SK-N-SH (cell line): ENCODE data around the gene TERC. TPM values are rescaled to one million over a fixed set of nuclear protein-coding genes. Genes with fewer than 3 reads are reported as not detected.

Experiments
- CTCF ChIA-PET: fragments of 300-600, 350-600 bp; formaldehyde crosslinking; extraction: SDS; loops from one replicate; lab custom pipeline; 2021; lab: Yijun Ruan, JAX
- POLR2A ChIA-PET: fragments of 350-600 bp; sonication (Branson Sonifier 250); formaldehyde crosslinking; extraction: SDS; loops from one replicate; lab custom pipeline; 2020; ENCODE audit warnings: antibody characterized with exemption, inconsistent platforms; lab: Yijun Ruan, JAX
- DNase-seq: peaks from one replicate; pipeline ENCODE4 v3.0.0; 2012
- H2AFZ ChIP-seq: fragments of 200-600 bp; sonication (generic); 2 replicates; pipeline ENCODE4 v1.8.1; 2016; ENCODE audit warnings: antibody characterized with exemption, mild to moderate bottlenecking, low read depth
- H3F3A ChIP-seq: fragments of 200-600 bp; sonication (generic); replicated peaks from 2 replicates; pipeline ENCODE3; 2016; ENCODE audit warnings: antibody characterized with exemption, mild to moderate bottlenecking; ENCODE audit not compliant: insufficient read depth
- H3K27ac ChIP-seq, 2 experiments: fragments of 200-500 bp in 1 of 2; fragments of 200-600 bp in 1 of 2; sonication (Bioruptor generic) in 1 of 2; sonication (generic), shearing (Covaris generic) in 1 of 2; 2 replicates each; pipeline versions ENCODE4 v1.5.1 to v1.6.1; 2014 to 2016; ENCODE audit warnings: low read depth in 2 of 2, inconsistent platforms in 1 of 2, low read length in 1 of 2, mild to moderate bottlenecking in 1 of 2, mixed read lengths in 1 of 2
- H3K27me3 ChIP-seq: fragments of 200-600 bp; sonication (generic), shearing (Covaris generic); 2 replicates; pipeline ENCODE4 v1.6.1; 2016; ENCODE audit warnings: mixed run types; ENCODE audit not compliant: insufficient read depth
- H3K36me3 ChIP-seq, 2 experiments: fragments of 200-500 bp in 1 of 2; fragments of 200-600 bp in 1 of 2; sonication (Bioruptor generic) in 1 of 2; sonication (generic) in 1 of 2; replicated peaks in 1 of 2; 2 replicates each; pipeline versions ENCODE3 to v1.5.1; 2014 to 2016; ENCODE audit warnings: low read length in 1 of 2, mild to moderate bottlenecking in 1 of 2; ENCODE audit not compliant: insufficient read depth in 2 of 2, control insufficient read depth in 1 of 2
- H3K4me1 ChIP-seq, 2 experiments: fragments of 200-500 bp in 1 of 2; fragments of 200-600 bp in 1 of 2; sonication (Bioruptor generic) in 1 of 2; sonication (generic), shearing (Covaris generic) in 1 of 2; 2 replicates each; pipeline versions ENCODE4 v1.5.1 to v1.6.1; 2014 to 2016; ENCODE audit warnings: low read depth in 1 of 2, low read length in 1 of 2, mixed run types in 1 of 2; ENCODE audit not compliant: insufficient read depth in 2 of 2, control insufficient read depth in 1 of 2
- H3K4me2 ChIP-seq: fragments of 200-600 bp; sonication (generic), shearing (Covaris generic); 2 replicates; pipeline ENCODE4 v1.6.1; 2017; ENCODE audit warnings: mixed run types
- H3K4me3 ChIP-seq, 2 experiments: fragments of 200-500 bp in 1 of 2; fragments of 200-600 bp in 1 of 2; sonication (Bioruptor generic) in 1 of 2; sonication (generic), shearing (Covaris generic) in 1 of 2; 2 replicates each; pipeline versions ENCODE4 v1.5.1 to v1.8.1; 2014 to 2016; ENCODE audit warnings: low read depth in 2 of 2, inconsistent platforms in 1 of 2, low read length in 1 of 2, mild to moderate bottlenecking in 1 of 2, mixed read lengths in 1 of 2, moderate library complexity in 1 of 2
- H3K79me2 ChIP-seq: fragments of 200-600 bp; sonication (generic); 2 replicates; pipeline ENCODE4 v1.8.1; 2017; ENCODE audit warnings: mild to moderate bottlenecking; ENCODE audit not compliant: insufficient read depth
- H3K9ac ChIP-seq: fragments of 200-600 bp; sonication (generic); 2 replicates; pipeline ENCODE4 v1.6.1; 2017; ENCODE audit warnings: mixed run types
- H3K9me2 ChIP-seq: fragments of 200-600 bp; sonication (generic); 2 replicates; pipeline ENCODE4 v1.6.1; 2017; ENCODE audit warnings: mixed run types
- H3K9me3 ChIP-seq: fragments of 200-600 bp; sonication (generic); 2 replicates; pipeline ENCODE4 v1.6.1; 2017; ENCODE audit warnings: mixed run types, mild to moderate bottlenecking, moderate library complexity
- H4K20me1 ChIP-seq: fragments of 200-600 bp; sonication (generic); 2 replicates; pipeline ENCODE4 v1.6.1; 2017; ENCODE audit warnings: mild to moderate bottlenecking, mixed run types; ENCODE audit not compliant: insufficient read depth
- CHD2 ChIP-seq: fragments of 150-350 bp; IDR thresholded peaks from 2 replicates; pipeline ENCODE4 v1.6.1; 2018; ENCODE audit warnings: low read length; ENCODE audit not compliant: partially characterized antibody
- EZH2phosphoT487 ChIP-seq: fragments of 200-600 bp; sonication (generic); IDR thresholded peaks from 2 replicates; pipeline ENCODE4 v1.6.1; 2017; ENCODE audit warnings: low read depth, mixed run types, mild to moderate bottlenecking, antibody characterized with exemption, moderate library complexity, borderline replicate concordance
- FOSL2 ChIP-seq: IDR thresholded peaks from 2 replicates; pipeline ENCODE4 v1.4.0; 2012; ENCODE audit warnings: low read depth, mild to moderate bottlenecking, moderate library complexity, borderline replicate concordance
- FOXJ3 ChIP-seq: sonication (generic); formaldehyde crosslinking; IDR thresholded peaks from 2 replicates; pipeline ENCODE4 v1.5.1; 2020; ENCODE audit warnings: mild to moderate bottlenecking, missing genetic modification reagents
- JUND ChIP-seq: IDR thresholded peaks from 2 replicates; pipeline ENCODE4 v1.4.0; 2012
- MXI1 ChIP-seq: IDR thresholded peaks from 2 replicates; pipeline ENCODE4 v1.6.1; 2012; ENCODE audit warnings: mild to moderate bottlenecking, low read depth, low read length, improper control_type of control experiment
- RAD21 ChIP-seq: IDR thresholded peaks from 2 replicates; pipeline ENCODE4 v1.6.1; 2012; ENCODE audit warnings: mild to moderate bottlenecking, low read length
- RFX5 ChIP-seq: IDR thresholded peaks from 2 replicates; pipeline ENCODE4 v1.6.1; 2012; ENCODE audit warnings: mild to moderate bottlenecking, improper control_type of control experiment, low read length
- TAF1 ChIP-seq: IDR thresholded peaks from 2 replicates; pipeline ENCODE4 v1.6.1; 2012; ENCODE audit warnings: low read depth, mild to moderate bottlenecking, low read length, moderate library complexity, borderline replicate concordance
- WGBS: methylation state at CpG from one replicate; pipeline ENCODE4 v1.1.6; 2017; ENCODE audit warnings: low lambda C conversion rate; 5-methylcytosine and 5-hydroxymethylcytosine counted together
- polyA plus RNA-seq, 3 experiments: library from polyadenylated mRNA; depleted of rRNA; stranded (reverse); fragments of >200 nt; gene quantifications; 2 replicates each; pipeline ENCODE4 v1.2.3, GENCODE V29; 2012
- TF ChIP-seq, protein P1 (sequence below): IDR thresholded peaks from 2 replicates; pipeline ENCODE4 v1.4.0; 2012; ENCODE audit warnings: low read depth
- TF ChIP-seq, protein P2 (sequence below): fragments of 200-600 bp; sonication (generic); IDR thresholded peaks from 2 replicates; pipeline ENCODE4 v1.6.1; 2017; ENCODE audit warnings: antibody characterized with exemption, mild to moderate bottlenecking, moderate library complexity
- TF ChIP-seq, protein P3 (sequence below): IDR thresholded peaks from 2 replicates; pipeline ENCODE4 v1.6.1; 2012; ENCODE audit warnings: mild to moderate bottlenecking, low read depth, low read length, moderate library complexity
- TF ChIP-seq, protein P4 (sequence below): IDR thresholded peaks from 2 replicates; pipeline ENCODE4 v1.4.0; 2012; ENCODE audit warnings: low read depth, borderline replicate concordance
- TF ChIP-seq, protein P5 (sequence below): fragments of 150-350 bp; IDR thresholded peaks from 2 replicates; pipeline ENCODE4 v1.6.1; 2017; ENCODE audit warnings: antibody characterized with exemption, low read length, low read depth, borderline replicate concordance

TERC gene
- polyA plus RNA-seq, 1 of the 3 experiments (the other 2 are of a cell fraction): 0.64 TPM

DNA sequence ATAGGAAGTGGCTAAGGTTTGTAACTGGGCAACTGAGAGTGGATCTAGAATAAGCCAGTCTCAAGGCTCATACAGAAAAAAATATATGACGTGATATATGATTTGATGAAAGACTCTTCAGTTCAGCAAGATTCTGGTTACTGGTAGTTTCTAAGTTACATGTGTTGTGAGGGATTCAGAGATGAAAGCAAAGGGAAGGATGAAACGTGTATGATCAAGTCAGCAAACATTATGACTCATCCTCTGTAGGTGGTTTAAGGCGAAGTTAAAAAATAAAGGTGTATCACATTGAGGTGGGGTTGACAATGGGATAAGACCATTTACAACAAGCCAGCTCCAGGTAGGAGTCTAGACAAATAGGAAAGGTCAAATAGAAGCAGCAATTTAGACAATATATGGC, 16.2 kb downstream of the TERC start:
- Histone ChIP-seq H3K4me2 (no peak overlapping the region), H3K79me2 (no peaks in the 10 kb centered on the region), H3K9me3 (no peaks in the 10 kb centered on the region), H3K27ac (no peak overlapping the region), H3K4me3 (no peak overlapping the region), H3K9ac (no peak overlapping the region), H3K27me3 (peaks cover 15% of the 10 kb centered on the region; the same call in 1 of the 2 replicates), H3K4me1 (no peaks in the 10 kb centered on the region), H3K36me3 (no peaks in the 10 kb centered on the region), H3F3A (no peaks in the 10 kb centered on the region), H2AFZ (no peak overlapping the region), H4K20me1 (no peaks in the 10 kb centered on the region), H3K9me2 (no peaks in the 10 kb centered on the region)
- POLR2A ChIA-PET: no interaction called here
- CTCF ChIA-PET: interaction anchor here (1.6 kb wide), 1 partner anchor 15 kb away, joined by 7 read pairs; no protein-coding TSS in a partner anchor
- no peak for DNase-seq
- 46% methylated on average over 3 of the region's 3 CpGs for WGBS
- TF ChIP-seq EZH2phosphoT487 (no peak), MXI1 (no peak), FOSL2 (no peak), RAD21 (no peak), TAF1 (no peak), RFX5 (no peak)
- TF ChIP-seq, protein P1, sequence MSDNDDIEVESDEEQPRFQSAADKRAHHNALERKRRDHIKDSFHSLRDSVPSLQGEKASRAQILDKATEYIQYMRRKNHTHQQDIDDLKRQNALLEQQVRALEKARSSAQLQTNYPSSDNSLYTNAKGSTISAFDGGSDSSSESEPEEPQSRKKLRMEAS: no peak
- TF ChIP-seq, protein P2, sequence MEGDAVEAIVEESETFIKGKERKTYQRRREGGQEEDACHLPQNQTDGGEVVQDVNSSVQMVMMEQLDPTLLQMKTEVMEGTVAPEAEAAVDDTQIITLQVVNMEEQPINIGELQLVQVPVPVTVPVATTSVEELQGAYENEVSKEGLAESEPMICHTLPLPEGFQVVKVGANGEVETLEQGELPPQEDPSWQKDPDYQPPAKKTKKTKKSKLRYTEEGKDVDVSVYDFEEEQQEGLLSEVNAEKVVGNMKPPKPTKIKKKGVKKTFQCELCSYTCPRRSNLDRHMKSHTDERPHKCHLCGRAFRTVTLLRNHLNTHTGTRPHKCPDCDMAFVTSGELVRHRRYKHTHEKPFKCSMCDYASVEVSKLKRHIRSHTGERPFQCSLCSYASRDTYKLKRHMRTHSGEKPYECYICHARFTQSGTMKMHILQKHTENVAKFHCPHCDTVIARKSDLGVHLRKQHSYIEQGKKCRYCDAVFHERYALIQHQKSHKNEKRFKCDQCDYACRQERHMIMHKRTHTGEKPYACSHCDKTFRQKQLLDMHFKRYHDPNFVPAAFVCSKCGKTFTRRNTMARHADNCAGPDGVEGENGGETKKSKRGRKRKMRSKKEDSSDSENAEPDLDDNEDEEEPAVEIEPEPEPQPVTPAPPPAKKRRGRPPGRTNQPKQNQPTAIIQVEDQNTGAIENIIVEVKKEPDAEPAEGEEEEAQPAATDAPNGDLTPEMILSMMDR: no peak
- TF ChIP-seq, protein P3, sequence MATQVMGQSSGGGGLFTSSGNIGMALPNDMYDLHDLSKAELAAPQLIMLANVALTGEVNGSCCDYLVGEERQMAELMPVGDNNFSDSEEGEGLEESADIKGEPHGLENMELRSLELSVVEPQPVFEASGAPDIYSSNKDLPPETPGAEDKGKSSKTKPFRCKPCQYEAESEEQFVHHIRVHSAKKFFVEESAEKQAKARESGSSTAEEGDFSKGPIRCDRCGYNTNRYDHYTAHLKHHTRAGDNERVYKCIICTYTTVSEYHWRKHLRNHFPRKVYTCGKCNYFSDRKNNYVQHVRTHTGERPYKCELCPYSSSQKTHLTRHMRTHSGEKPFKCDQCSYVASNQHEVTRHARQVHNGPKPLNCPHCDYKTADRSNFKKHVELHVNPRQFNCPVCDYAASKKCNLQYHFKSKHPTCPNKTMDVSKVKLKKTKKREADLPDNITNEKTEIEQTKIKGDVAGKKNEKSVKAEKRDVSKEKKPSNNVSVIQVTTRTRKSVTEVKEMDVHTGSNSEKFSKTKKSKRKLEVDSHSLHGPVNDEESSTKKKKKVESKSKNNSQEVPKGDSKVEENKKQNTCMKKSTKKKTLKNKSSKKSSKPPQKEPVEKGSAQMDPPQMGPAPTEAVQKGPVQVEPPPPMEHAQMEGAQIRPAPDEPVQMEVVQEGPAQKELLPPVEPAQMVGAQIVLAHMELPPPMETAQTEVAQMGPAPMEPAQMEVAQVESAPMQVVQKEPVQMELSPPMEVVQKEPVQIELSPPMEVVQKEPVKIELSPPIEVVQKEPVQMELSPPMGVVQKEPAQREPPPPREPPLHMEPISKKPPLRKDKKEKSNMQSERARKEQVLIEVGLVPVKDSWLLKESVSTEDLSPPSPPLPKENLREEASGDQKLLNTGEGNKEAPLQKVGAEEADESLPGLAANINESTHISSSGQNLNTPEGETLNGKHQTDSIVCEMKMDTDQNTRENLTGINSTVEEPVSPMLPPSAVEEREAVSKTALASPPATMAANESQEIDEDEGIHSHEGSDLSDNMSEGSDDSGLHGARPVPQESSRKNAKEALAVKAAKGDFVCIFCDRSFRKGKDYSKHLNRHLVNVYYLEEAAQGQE: no peak

DNA sequence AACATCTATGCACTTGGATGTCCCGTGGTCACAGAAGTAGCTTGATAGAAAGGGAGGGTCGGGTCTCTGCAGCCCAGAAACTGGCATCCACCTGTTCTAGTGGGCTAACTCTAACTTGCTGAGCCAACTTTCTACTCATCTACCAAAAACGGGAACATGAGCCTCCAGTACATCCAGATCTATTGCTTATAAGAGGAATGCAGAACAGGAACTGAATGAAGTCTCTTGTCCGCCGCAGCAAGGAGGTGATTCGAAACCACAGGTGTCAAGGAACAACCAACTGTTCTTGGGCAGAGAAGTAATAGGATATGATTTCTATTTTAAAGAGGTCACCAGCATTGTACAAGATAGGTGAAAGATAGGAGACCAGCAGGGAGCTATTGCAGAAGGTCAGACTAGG, 17.9 kb downstream of the TERC start:
- Histone ChIP-seq H3K4me1 (no peaks in the 10 kb centered on the region), H3K27me3 (peaks cover 6% of the 10 kb centered on the region; the same call in 1 of the 2 replicates), H3F3A (no peaks in the 10 kb centered on the region), H3K36me3 (no peaks in the 10 kb centered on the region), H3K9ac (no peak overlapping the region)
- TF ChIP-seq, protein P4, sequence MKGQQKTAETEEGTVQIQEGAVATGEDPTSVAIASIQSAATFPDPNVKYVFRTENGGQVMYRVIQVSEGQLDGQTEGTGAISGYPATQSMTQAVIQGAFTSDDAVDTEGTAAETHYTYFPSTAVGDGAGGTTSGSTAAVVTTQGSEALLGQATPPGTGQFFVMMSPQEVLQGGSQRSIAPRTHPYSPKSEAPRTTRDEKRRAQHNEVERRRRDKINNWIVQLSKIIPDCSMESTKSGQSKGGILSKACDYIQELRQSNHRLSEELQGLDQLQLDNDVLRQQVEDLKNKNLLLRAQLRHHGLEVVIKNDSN: no peak
- TF ChIP-seq, protein P5, sequence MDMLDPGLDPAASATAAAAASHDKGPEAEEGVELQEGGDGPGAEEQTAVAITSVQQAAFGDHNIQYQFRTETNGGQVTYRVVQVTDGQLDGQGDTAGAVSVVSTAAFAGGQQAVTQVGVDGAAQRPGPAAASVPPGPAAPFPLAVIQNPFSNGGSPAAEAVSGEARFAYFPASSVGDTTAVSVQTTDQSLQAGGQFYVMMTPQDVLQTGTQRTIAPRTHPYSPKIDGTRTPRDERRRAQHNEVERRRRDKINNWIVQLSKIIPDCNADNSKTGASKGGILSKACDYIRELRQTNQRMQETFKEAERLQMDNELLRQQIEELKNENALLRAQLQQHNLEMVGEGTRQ: no peak
- TF ChIP-seq MXI1 (no peak), JUND (no peak), CHD2 (no peak), FOSL2 (no peak), FOXJ3 (CRISPR knock-in tag) (no peak)
- TF ChIP-seq, all 33 proteins: peak for 0
- 42% methylated on average over 6 of the region's 6 CpGs for WGBS
- Histone ChIP-seq H2AFZ (no peak overlapping the region), H4K20me1 (no peaks in the 10 kb centered on the region), H3K4me3 (no peak overlapping the region), H3K79me2 (no peaks in the 10 kb centered on the region), H3K9me2 (no peaks in the 10 kb centered on the region), H3K9me3 (no peaks in the 10 kb centered on the region), H3K27ac (no peak overlapping the region), H3K4me2 (no peak overlapping the region)
- POLR2A ChIA-PET: no interaction called here
- CTCF ChIA-PET: interaction anchor here (1.2 kb wide), 1 partner anchor 78 kb away, joined by 5 read pairs; no protein-coding TSS in a partner anchor
- DNase-seq: no peak
